Measurements from ENCODE around the gene CREBBP. TPM values are rescaled to one million over a fixed set of nuclear protein-coding genes. Genes with fewer than 3 reads are reported as not detected.
A peak's percentile ranks its signal among the peaks of the same experiment; 100 is the strongest.

The CREBBP gene
- total RNA-seq, 1 donor from 2014 or later: 151 TPM

GRCh38 chr16:3754772-3755171, 125.7 kb downstream of the CREBBP start:
- Mint-ChIP-seq H3K27ac (no peak overlapping the region), H3K36me3 (peaks cover 36% of the 10 kb centered on the region), H3K9me3 (no peaks in the 10 kb centered on the region), H3K4me1 (no peaks in the 10 kb centered on the region), H3K4me3 (no peak overlapping the region), H3K27me3 (ENCODE audit: low read depth) (no peaks in the 10 kb centered on the region)
- no peak for DNase-seq (ENCODE audit: low spot score in 2 of 2, unreplicated experiment in 2 of 2)
- TF ChIP-seq CTCF (IDR thresholded peaks at IDR 0.05; ENCODE audit: unreplicated experiment): no peak

GRCh38 chr16:3754081-3754703, 126.3 kb downstream of the CREBBP start:
- Mint-ChIP-seq H3K9me3 (no peaks in the 10 kb centered on the region), H3K27ac (peak overlapping the region; percentile 59), H3K36me3 (peaks cover 41% of the 10 kb centered on the region)

GRCh38 chr16:3752984-3753383, 127.5 kb downstream of the CREBBP start:
- Mint-ChIP-seq H3K27me3 (ENCODE audit: low read depth) (no peaks in the 10 kb centered on the region), H3K36me3 (peaks cover 43% of the 10 kb centered on the region), H3K4me3 (no peak overlapping the region), H3K9me3 (no peaks in the 10 kb centered on the region), H3K4me1 (no peaks in the 10 kb centered on the region), H3K27ac (no peak overlapping the region)
- no peak for DNase-seq (ENCODE audit: low spot score in 2 of 2, unreplicated experiment in 2 of 2)
- TF ChIP-seq CTCF (IDR thresholded peaks at IDR 0.05; ENCODE audit: unreplicated experiment): no peak

More at GRCh38 chr16:3754081-3754703, 126.3 kb downstream of the CREBBP start:
- Mint-ChIP-seq H3K4me3 (no peak overlapping the region), H3K27me3 (ENCODE audit: low read depth) (no peaks in the 10 kb centered on the region), H3K4me1 (no peaks in the 10 kb centered on the region)
- no peak for DNase-seq (ENCODE audit: low spot score in 2 of 2, unreplicated experiment in 2 of 2)
- no peak for TF ChIP-seq CTCF (IDR thresholded peaks at IDR 0.05; ENCODE audit: unreplicated experiment)

- Mint-ChIP-seq H3K27me3 (ENCODE audit: low read depth) (no peaks in the 10 kb centered on the region), H3K4me1 (no peaks in the 10 kb centered on the region), H3K9me3 (no peaks in the 10 kb centered on the region), H3K27ac (no peak overlapping the region), H3K36me3 (peaks cover 43% of the 10 kb centered on the region), H3K4me3 (no peak overlapping the region)
- DNase-seq (ENCODE audit: low spot score in 2 of 2, unreplicated experiment in 2 of 2): no peak
- TF ChIP-seq CTCF (IDR thresholded peaks at IDR 0.05; ENCODE audit: unreplicated experiment): no peak
These were observed 128.6 kb downstream of the CREBBP start for GRCh38 chr16:3751878-3752277.

- Mint-ChIP-seq H3K27me3 (ENCODE audit: low read depth) (no peaks in the 10 kb centered on the region), H3K9me3 (no peaks in the 10 kb centered on the region), H3K4me1 (no peaks in the 10 kb centered on the region), H3K36me3 (peaks cover 59% of the 10 kb centered on the region), H3K4me3 (no peak overlapping the region), H3K27ac (no peak overlapping the region)
- no peak for DNase-seq (ENCODE audit: low spot score in 2 of 2, unreplicated experiment in 2 of 2)
- TF ChIP-seq CTCF (IDR thresholded peaks at IDR 0.05; ENCODE audit: unreplicated experiment): no peak
These were observed 132.2 kb downstream of the CREBBP start for GRCh38 chr16:3748307-3748706.

All from mesothelial cell of epicardium (in vitro differentiated cells).